H54 (cell line): ENCODE measurements around the gene ZNF264.
"Not testable (repeated sequence)": the region's sequence is repeated elsewhere in the genome, so short reads cannot be mapped to it uniquely, and the experiment has no call there.

Source experiments
- DNase-seq: peaks from one replicate; pipeline ENCODE4 v3.0.0; 2011; ENCODE audit warnings: low spot score, mixed read lengths; ENCODE audit not compliant: insufficient read length
- FAIRE-seq: peaks from 3 replicates; lab custom pipeline; 2011; peaks lifted over from hg19 to GRCh38; lab: Jason Lieb, UNC
- POLR2A ChIP-seq: IDR thresholded peaks from 2 replicates; pipeline ENCODE4 v1.6.1; 2011; ENCODE audit warnings: low read depth, mild to moderate bottlenecking, low read length

Gene ZNF264

GRCh38 chr19:57191141-57192076 lies at the start of gene ZNF264:
Gene ZNF264, plus strand, starts transcription at chr19:57191500. Its CDS starts 414 bp downstream, at chr19:57191914.
- FAIRE-seq (no peak), DNase-seq (peak; percentile 96)
- peak; percentile 70; the same call in 1 of the 2 replicates for TF ChIP-seq POLR2A

- no peak for FAIRE-seq
- no peak for TF ChIP-seq POLR2A
- no peak for DNase-seq
Measured at GRCh38 chr19:57141699-57142098, 49.6 kb upstream of the ZNF264 start.

GRCh38 chr19:57152921-57153320 lies 38.4 kb upstream of the ZNF264 start:
- no peak for FAIRE-seq
- DNase-seq: no peak
- no peak for TF ChIP-seq POLR2A

- no peak for TF ChIP-seq POLR2A
- FAIRE-seq: no peak
Measured at GRCh38 chr19:57161985-57162539, 29.2 kb upstream of the ZNF264 start.

GRCh38 chr19:57165846-57166245 lies 25.5 kb upstream of the ZNF264 start:
- no peak for DNase-seq
- peak; percentile 27 for FAIRE-seq

More at GRCh38 chr19:57161985-57162539, 29.2 kb upstream of the ZNF264 start:
- no peak for DNase-seq

GRCh38 chr19:57167385-57167784 lies 23.9 kb upstream of the ZNF264 start, which contains the start of gene DUXA:
Gene DUXA, minus strand, starts transcription at chr19:57167485. Its CDS starts 42 bp downstream, at chr19:57167443.
- TF ChIP-seq POLR2A: no peak
- DNase-seq (no peak), FAIRE-seq (no peak)

More at GRCh38 chr19:57165846-57166245, 25.5 kb upstream of the ZNF264 start:
- TF ChIP-seq POLR2A: no peak

- TF ChIP-seq POLR2A: 0 out of 2 replicates have a peak, but pooled peaks have one; percentile 8
- FAIRE-seq (no peak), DNase-seq (peak; percentile 95)
Measured at GRCh38 chr19:57171551-57172081, 19.7 kb upstream of the ZNF264 start.

GRCh38 chr19:57190301-57190700 lies 999 bp upstream of the ZNF264 start:
- no peak for TF ChIP-seq POLR2A
- no peak for FAIRE-seq
- no peak for DNase-seq

GRCh38 chr19:57192077-57192420 lies 749 bp downstream of the ZNF264 start:
- no peak for TF ChIP-seq POLR2A

GRCh38 chr19:57192993-57193392 lies 1.7 kb downstream of the ZNF264 start:
- DNase-seq (no peak), FAIRE-seq (no peak)
- no peak for TF ChIP-seq POLR2A

More at GRCh38 chr19:57192077-57192420, 749 bp downstream of the ZNF264 start:
- DNase-seq: no peak
- no peak for FAIRE-seq

- not testable (repeated sequence) for FAIRE-seq, DNase-seq
Measured at GRCh38 chr19:57197874-57198273, 6.6 kb downstream of the ZNF264 start.

GRCh38 chr19:57202160-57202559 lies 10.9 kb downstream of the ZNF264 start:
- FAIRE-seq: no peak
- no peak for DNase-seq
- TF ChIP-seq POLR2A: no peak

GRCh38 chr19:57210381-57210780 lies 19.1 kb downstream of the ZNF264 start:
- TF ChIP-seq POLR2A: no peak
- no peak for DNase-seq
- no peak for FAIRE-seq

- FAIRE-seq: no peak
- no peak for DNase-seq
- TF ChIP-seq POLR2A: no peak
Measured at GRCh38 chr19:57212109-57212508, 20.8 kb downstream of the ZNF264 start.

GRCh38 chr19:57227502-57227901 lies 36.2 kb downstream of the ZNF264 start:
- no peak for DNase-seq
- no peak for FAIRE-seq
- TF ChIP-seq POLR2A: no peak
